Testis (tissue), 2 donors: ENCODE data around the gene CSAG2.

Source experiments
- CTCF ChIP-seq, 3 experiments: fragments of 450-650 bp in 2 of 3; fragments of 200-600 bp in 1 of 3; sonication (generic) in 1 of 3; IDR thresholded peaks; one replicate each; pipeline ENCODE4 v1.5.1; 2016 to 2019; ENCODE audit warnings: antibody characterized with exemption in 3 of 3, mild to moderate bottlenecking in 2 of 3, moderate library complexity in 1 of 3
- POLR2A ChIP-seq: fragments of 450-650 bp; IDR thresholded peaks from one replicate; pipeline ENCODE4 v1.6.1; 2017; ENCODE audit warnings: antibody characterized with exemption, mild to moderate bottlenecking, moderate library complexity

DNA sequence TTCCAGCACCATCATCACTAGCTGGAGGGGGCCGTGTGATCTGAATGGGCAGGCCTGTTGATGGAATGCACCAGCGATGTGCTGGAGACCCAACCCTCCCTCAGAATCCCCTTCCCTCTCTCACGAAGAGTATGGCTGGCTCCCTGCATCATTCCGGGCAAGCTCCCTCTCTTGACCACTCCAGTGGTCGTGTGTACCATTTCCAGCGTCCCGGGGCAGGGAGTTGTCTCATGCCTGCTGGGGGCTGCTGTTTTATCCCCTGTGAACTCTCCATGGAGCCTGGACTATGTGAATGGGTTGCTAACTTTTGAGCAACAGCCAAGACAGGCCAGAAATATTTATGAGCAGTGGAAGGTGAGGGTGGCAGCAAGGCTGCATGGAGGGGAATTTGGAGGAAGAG, 16.3 kb upstream of the CSAG2 start:
- TF ChIP-seq CTCF (IDR thresholded peaks at IDR 0.05), result no peak
- no peak for TF ChIP-seq POLR2A
